Astrocyte (in vitro differentiated cells and primary cell): ENCODE results near the gene TRAP1. TPM values are rescaled to one million over a fixed set of nuclear protein-coding genes. Genes with fewer than 3 reads are reported as not detected.

Experiments used
- DNase-seq: peaks from one replicate; pipeline ENCODE4 v3.0.0-alpha.2; 2010; ENCODE audit warnings: low read depth
- FAIRE-seq: peaks from 2 replicates; lab custom pipeline; 2011; peaks lifted over from hg19 to GRCh38; lab: Jason Lieb, UNC
- H2AFZ ChIP-seq: 2 replicates; pipeline ENCODE4 v1.6.0; 2012; ENCODE audit warnings: low read depth, low read length, inconsistent platforms
- H3K27ac ChIP-seq: 2 replicates; pipeline ENCODE4 v1.5.1; 2011; ENCODE audit warnings: low read depth, low read length, inconsistent platforms
- H3K27me3 ChIP-seq: 2 replicates; pipeline ENCODE4 v1.6.0; 2011; ENCODE audit warnings: low read length, inconsistent platforms; ENCODE audit not compliant: insufficient read depth
- H3K36me3 ChIP-seq: 2 replicates; pipeline ENCODE4 v1.5.1; 2011; ENCODE audit warnings: low read length, inconsistent platforms; ENCODE audit not compliant: insufficient read depth
- H3K4me1 ChIP-seq: 2 replicates; pipeline ENCODE4 v1.5.1; 2011; ENCODE audit warnings: low read length, inconsistent platforms; ENCODE audit not compliant: insufficient read depth
- H3K4me2 ChIP-seq: 2 replicates; pipeline ENCODE4 v1.6.0; 2012; ENCODE audit warnings: low read length, inconsistent platforms
- H3K4me3 ChIP-seq: 2 replicates; pipeline ENCODE4 v1.5.1; 2011; ENCODE audit warnings: low read depth, mild to moderate bottlenecking, low read length, inconsistent platforms; ENCODE audit not compliant: insufficient read depth
- H3K79me2 ChIP-seq: 2 replicates; pipeline ENCODE4 v1.6.0; 2012; ENCODE audit warnings: mild to moderate bottlenecking, low read length, inconsistent platforms; ENCODE audit not compliant: insufficient read depth
- H3K9ac ChIP-seq: 2 replicates; pipeline ENCODE4 v1.6.0; 2012; ENCODE audit warnings: mild to moderate bottlenecking, low read length, inconsistent platforms
- H3K9me3 ChIP-seq: 2 replicates; pipeline ENCODE4 v1.5.1; 2012; ENCODE audit warnings: low read depth, mild to moderate bottlenecking, low read length, inconsistent platforms; ENCODE audit not compliant: insufficient read depth
- H4K20me1 ChIP-seq: 2 replicates; pipeline ENCODE4 v1.6.0; 2012; ENCODE audit warnings: low read length, inconsistent platforms; ENCODE audit not compliant: insufficient read depth
- H3K27ac Mint-ChIP-seq: one replicate; pipeline ENCODE4 v1.8.0; 2021; ENCODE audit warnings: mild to moderate bottlenecking, mixed read lengths; ENCODE audit not compliant: unreplicated experiment
- H3K27me3 Mint-ChIP-seq: one replicate; pipeline ENCODE4 v1.8.0; 2021; ENCODE audit warnings: low read depth, mixed read lengths; ENCODE audit not compliant: unreplicated experiment
- H3K36me3 Mint-ChIP-seq: one replicate; pipeline ENCODE4 v1.8.0; 2021; ENCODE audit warnings: low read depth, mixed read lengths; ENCODE audit not compliant: unreplicated experiment
- H3K4me1 Mint-ChIP-seq: one replicate; pipeline ENCODE4 v1.8.0; 2021; ENCODE audit warnings: low read depth, mixed read lengths; ENCODE audit not compliant: unreplicated experiment
- H3K4me3 Mint-ChIP-seq: one replicate; pipeline ENCODE4 v1.8.0; 2021; ENCODE audit warnings: mild to moderate bottlenecking, moderate library complexity, mixed read lengths; ENCODE audit not compliant: unreplicated experiment
- H3K9me3 Mint-ChIP-seq: one replicate; pipeline ENCODE4 v1.8.0; 2021; ENCODE audit warnings: mild to moderate bottlenecking, mixed read lengths; ENCODE audit not compliant: unreplicated experiment
- EZH2 ChIP-seq: IDR thresholded peaks from 2 replicates; pipeline ENCODE4 v1.6.1; 2012; ENCODE audit warnings: mild to moderate bottlenecking, low read length, inconsistent platforms; ENCODE audit not compliant: insufficient read depth
- total RNA-seq: library from RNA; stranded (reverse); gene quantifications from 2 replicates; pipeline ENCODE4 v1.2.1, GENCODE V29; 2021
- TF ChIP-seq, protein P1 (sequence below): IDR thresholded peaks from 2 replicates; pipeline ENCODE4 v1.5.1; 2011; ENCODE audit warnings: low read depth, mild to moderate bottlenecking, inconsistent platforms, low read length, moderate library complexity; ENCODE audit not compliant: insufficient read depth

The TRAP1 gene
- total RNA-seq, 1 donor from 2014 or later, result 63.3 TPM

DNA sequence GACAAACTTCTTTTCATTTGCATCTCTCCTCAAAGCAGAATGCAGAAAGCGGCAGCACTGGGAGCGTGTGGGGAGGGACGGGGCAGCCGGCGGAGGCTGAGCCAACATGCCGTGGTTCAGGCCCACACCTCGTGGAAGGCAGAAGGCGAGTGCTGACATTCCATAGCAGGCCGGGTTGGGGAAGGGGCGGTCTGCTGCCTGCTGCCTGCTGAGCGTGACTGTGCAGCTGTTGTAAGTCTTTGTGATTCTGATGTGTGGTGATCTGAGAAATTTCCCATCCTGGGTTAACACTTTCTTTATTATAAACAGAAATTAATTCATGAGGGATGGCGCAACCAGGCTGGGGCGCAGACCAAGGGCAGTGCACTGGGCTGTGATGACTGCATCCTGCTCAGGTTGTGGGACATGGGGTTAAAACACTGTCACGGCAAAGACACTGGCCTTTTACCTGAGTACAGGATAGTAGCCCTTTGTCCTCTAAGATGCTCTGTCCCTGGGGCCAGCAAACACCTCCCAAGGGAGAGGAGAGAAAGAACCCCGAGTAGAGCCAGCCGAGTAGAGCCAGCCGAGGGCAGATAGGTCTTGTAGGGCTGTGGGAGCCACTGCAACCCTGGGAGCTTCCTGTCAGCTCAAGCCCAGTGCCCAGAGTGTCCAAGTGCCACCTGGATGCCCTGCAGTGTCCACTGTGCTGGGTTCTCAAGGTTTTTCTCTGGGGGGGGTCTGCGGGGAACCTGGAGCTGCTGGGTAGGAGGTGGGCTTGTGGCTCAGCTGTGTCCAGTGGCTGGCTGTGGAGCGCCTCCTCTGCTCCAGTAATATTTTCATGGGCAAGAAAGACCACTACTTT, 71.6 kb downstream of the TRAP1 start:
- H3K27ac Mint-ChIP-seq, result peak overlapping the region; percentile 43

DNA sequence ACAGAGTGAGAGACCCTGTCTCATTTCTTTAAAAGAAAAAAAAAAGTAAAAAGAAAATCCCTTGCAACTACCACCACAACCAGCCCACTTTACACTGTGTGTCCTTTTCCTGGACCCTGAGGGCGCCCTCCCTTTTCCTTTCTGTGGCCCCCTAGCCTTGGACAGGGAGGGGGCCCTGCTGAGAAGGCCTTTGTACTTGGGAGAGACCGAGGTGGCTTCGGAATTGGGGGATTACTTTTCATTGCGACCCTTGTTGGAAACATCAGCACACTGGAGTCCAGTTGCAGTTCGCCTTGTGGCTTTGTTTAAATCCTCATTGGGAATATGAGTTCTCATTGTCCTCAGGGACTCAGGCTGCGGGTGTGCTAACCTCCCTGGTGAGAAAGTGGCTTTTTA, 72.2 kb downstream of the TRAP1 start:
- no peak overlapping the region for H3K4me3 Mint-ChIP-seq
- H4K20me1 ChIP-seq, result peaks cover 16% of the 10 kb centered on the region
- H2AFZ ChIP-seq, result peak overlapping the region; percentile 31
- no peaks in the 10 kb centered on the region for H3K79me2 ChIP-seq
- H3K4me1 Mint-ChIP-seq, result peaks cover 30% of the 10 kb centered on the region
- TF ChIP-seq, protein P1, sequence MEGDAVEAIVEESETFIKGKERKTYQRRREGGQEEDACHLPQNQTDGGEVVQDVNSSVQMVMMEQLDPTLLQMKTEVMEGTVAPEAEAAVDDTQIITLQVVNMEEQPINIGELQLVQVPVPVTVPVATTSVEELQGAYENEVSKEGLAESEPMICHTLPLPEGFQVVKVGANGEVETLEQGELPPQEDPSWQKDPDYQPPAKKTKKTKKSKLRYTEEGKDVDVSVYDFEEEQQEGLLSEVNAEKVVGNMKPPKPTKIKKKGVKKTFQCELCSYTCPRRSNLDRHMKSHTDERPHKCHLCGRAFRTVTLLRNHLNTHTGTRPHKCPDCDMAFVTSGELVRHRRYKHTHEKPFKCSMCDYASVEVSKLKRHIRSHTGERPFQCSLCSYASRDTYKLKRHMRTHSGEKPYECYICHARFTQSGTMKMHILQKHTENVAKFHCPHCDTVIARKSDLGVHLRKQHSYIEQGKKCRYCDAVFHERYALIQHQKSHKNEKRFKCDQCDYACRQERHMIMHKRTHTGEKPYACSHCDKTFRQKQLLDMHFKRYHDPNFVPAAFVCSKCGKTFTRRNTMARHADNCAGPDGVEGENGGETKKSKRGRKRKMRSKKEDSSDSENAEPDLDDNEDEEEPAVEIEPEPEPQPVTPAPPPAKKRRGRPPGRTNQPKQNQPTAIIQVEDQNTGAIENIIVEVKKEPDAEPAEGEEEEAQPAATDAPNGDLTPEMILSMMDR, result no peak
- no peak for TF ChIP-seq EZH2
- H3K4me1 ChIP-seq, result peaks cover 12% of the 10 kb centered on the region
- H3K27ac ChIP-seq, result no peak overlapping the region
- H3K4me2 ChIP-seq, result no peak overlapping the region
- H3K27me3 ChIP-seq, result no peaks in the 10 kb centered on the region
- H3K9me3 ChIP-seq, result no peaks in the 10 kb centered on the region
- DNase-seq (no peak), FAIRE-seq (no peak)
- no peaks in the 10 kb centered on the region for H3K36me3 ChIP-seq
- no peak overlapping the region for H3K9ac ChIP-seq
- H3K4me3 ChIP-seq, result no peak overlapping the region
- H3K27ac Mint-ChIP-seq, result peak overlapping the region; percentile 43
- no peaks in the 10 kb centered on the region for H3K9me3 Mint-ChIP-seq
- no peaks in the 10 kb centered on the region for H3K27me3 Mint-ChIP-seq
- H3K36me3 Mint-ChIP-seq, result peaks cover 9% of the 10 kb centered on the region

More for the DNA sequence above, 71.6 kb downstream of the TRAP1 start:
- no peak overlapping the region for H3K9ac ChIP-seq
- peaks cover 9% of the 10 kb centered on the region for H3K36me3 Mint-ChIP-seq
- no peak overlapping the region for H3K4me3 Mint-ChIP-seq
- H3K27me3 Mint-ChIP-seq, result no peaks in the 10 kb centered on the region
- TF ChIP-seq, protein P1, result no peak
- no peak for TF ChIP-seq EZH2
- H2AFZ ChIP-seq, result peak overlapping the region; percentile 31
- H3K4me1 Mint-ChIP-seq, result peaks cover 27% of the 10 kb centered on the region
- no peaks in the 10 kb centered on the region for H3K27me3 ChIP-seq
- H3K9me3 ChIP-seq, result no peaks in the 10 kb centered on the region
- H3K4me3 ChIP-seq, result no peak overlapping the region
- H3K27ac ChIP-seq, result no peak overlapping the region
- DNase-seq (peak; percentile 47), FAIRE-seq (no peak)
- H3K36me3 ChIP-seq, result no peaks in the 10 kb centered on the region
- peaks cover 14% of the 10 kb centered on the region for H4K20me1 ChIP-seq
- no peaks in the 10 kb centered on the region for H3K79me2 ChIP-seq
- H3K4me1 ChIP-seq, result peaks cover 12% of the 10 kb centered on the region
- H3K4me2 ChIP-seq, result no peak overlapping the region
- H3K9me3 Mint-ChIP-seq, result no peaks in the 10 kb centered on the region
